Activated naive CD8-positive, alpha-beta T cell (primary cell): ENCODE results near the gene TM4SF18.
"Not testable (repeated sequence)": the region's sequence is repeated elsewhere in the genome, so short reads cannot be mapped to it uniquely, and the experiment has no call there.

ENCODE experiments used
- H3K27ac Mint-ChIP-seq: one replicate; pipeline ENCODE4 v1.8.0; 2021; ENCODE audit warnings: mixed read lengths
- H3K27me3 Mint-ChIP-seq: one replicate; pipeline ENCODE4 v1.8.0; 2021; ENCODE audit warnings: mixed read lengths
- H3K36me3 Mint-ChIP-seq: one replicate; pipeline ENCODE4 v1.8.0; 2021; ENCODE audit warnings: mixed read lengths
- H3K4me1 Mint-ChIP-seq: one replicate; pipeline ENCODE4 v1.8.0; 2021; ENCODE audit warnings: low read depth, mixed read lengths
- H3K4me3 Mint-ChIP-seq: one replicate; pipeline ENCODE4 v1.8.0; 2021; ENCODE audit warnings: mild to moderate bottlenecking, mixed read lengths
- H3K9me3 Mint-ChIP-seq: one replicate; pipeline ENCODE4 v1.8.0; 2021; ENCODE audit warnings: low read depth, mixed read lengths

TM4SF18 gene

DNA sequence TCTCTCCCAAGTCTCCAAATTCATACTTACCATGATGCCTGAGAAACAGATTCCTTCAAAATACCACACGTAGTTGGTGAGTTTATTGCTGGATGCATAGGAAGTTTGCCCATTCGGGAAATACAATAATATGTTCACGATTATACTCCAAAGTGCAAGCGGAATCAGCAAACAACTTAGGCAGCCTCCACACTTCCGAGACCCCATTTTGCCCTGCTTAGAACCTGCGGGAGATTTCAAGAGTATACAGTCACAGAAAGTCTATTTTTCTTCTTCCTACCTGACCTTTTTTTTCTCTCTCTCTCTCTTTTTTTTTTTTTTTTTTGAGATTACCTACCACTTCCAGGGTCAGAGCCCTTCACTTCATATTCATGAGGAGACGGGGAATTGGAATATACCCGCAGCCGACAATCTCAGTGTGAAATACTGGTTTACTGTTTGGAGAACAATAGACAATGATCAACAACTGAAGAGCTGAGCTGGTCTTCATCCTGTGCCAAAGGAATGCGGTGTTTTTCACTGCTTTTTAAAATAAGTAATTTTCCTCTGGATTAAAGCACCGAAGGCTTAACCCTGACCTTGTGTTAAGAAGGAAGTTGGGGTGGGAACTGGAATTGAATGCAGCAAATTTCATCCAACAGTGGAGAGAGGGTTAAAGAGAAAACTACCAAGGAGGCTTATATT is at the start of gene TM4SF18:
Gene TM4SF18 (minus strand): TSS at position 461 of the 684 bp plus-strand sequence. CDS start 254 bp downstream, at position 207.
- Mint-ChIP-seq H3K27ac (no peak within 1 kb of the TSS), H3K27me3 (peaks cover 6% of the 10 kb centered on the region), H3K4me1 (no peaks in the 10 kb centered on the region), H3K36me3 (no peaks in the 10 kb centered on the region), H3K9me3 (no peaks in the 10 kb centered on the region), H3K4me3 (no peak within 1 kb of the TSS)

- Mint-ChIP-seq H3K36me3 (no peaks in the 10 kb centered on the region), H3K4me3 (no peak overlapping the region), H3K4me1 (no peaks in the 10 kb centered on the region), H3K27me3 (peaks cover 4% of the 10 kb centered on the region), H3K9me3 (no peaks in the 10 kb centered on the region), H3K27ac (no peak overlapping the region)
These were observed 49.1 kb upstream of the TM4SF18 start for GRCh38 chr3:149382518-149382917.

DNA sequence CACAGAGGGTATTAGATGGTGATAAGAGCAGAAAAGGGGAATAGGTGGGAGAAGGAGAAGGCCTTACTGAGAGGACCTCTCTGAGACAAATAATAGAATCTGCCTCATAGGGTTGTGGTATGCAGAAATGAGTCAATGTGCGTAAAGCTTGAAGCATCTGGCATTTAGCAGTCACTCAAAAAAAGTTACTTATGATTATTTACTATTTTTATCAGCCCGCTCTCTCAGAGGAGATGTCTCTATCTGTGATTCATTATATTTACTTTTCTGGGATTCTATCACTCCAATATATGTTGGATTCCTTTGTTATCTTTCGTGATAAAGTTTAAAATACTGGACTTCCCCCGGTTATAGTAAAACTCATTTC is 48.6 kb upstream of the TM4SF18 start:
- Mint-ChIP-seq H3K9me3 (no peaks in the 10 kb centered on the region), H3K4me3 (no peak overlapping the region)

GRCh38 chr3:149381173-149382100 is 48.0 kb upstream of the TM4SF18 start:
- H3K27ac Mint-ChIP-seq: no peak overlapping the region
- no peaks in the 10 kb centered on the region for H3K36me3 Mint-ChIP-seq
- H3K9me3 Mint-ChIP-seq: no peaks in the 10 kb centered on the region
- peaks cover 5% of the 10 kb centered on the region for H3K27me3 Mint-ChIP-seq
- H3K4me3 Mint-ChIP-seq: no peak overlapping the region
- H3K4me1 Mint-ChIP-seq: no peaks in the 10 kb centered on the region

More for the DNA sequence above, 48.6 kb upstream of the TM4SF18 start:
- H3K27me3 Mint-ChIP-seq: peaks cover 4% of the 10 kb centered on the region
- H3K27ac Mint-ChIP-seq: no peak overlapping the region
- H3K4me1 Mint-ChIP-seq: no peaks in the 10 kb centered on the region
- H3K36me3 Mint-ChIP-seq: no peaks in the 10 kb centered on the region

DNA sequence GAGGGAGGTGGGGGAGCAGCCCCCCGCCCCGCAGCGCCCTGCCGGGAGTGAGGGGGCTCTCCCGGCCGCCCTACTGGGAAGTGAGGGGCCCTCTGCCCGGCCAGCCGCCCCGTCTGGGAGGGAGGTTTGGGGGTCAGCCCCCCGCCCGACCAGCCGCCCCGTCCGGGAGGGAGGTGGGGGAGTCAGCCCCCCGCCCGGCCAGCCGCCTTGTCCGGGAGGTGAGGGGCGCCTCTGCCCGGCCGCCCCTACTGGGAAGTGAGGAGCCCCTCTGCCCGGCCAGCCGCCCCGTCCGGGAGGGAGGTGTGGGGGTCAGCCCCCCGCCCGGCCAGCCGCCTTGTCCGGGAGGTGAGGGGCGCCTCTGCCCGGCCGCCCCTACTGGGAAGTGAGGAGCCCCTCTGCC is 46.8 kb upstream of the TM4SF18 start:
- not testable (repeated sequence) for H3K27me3 Mint-ChIP-seq, H3K36me3 Mint-ChIP-seq, H3K27ac Mint-ChIP-seq, H3K4me3 Mint-ChIP-seq, H3K9me3 Mint-ChIP-seq, H3K4me1 Mint-ChIP-seq

- Mint-ChIP-seq H3K4me3 (no peak overlapping the region), H3K27me3 (peaks cover 8% of the 10 kb centered on the region), H3K9me3 (no peaks in the 10 kb centered on the region), H3K4me1 (no peaks in the 10 kb centered on the region), H3K27ac (no peak overlapping the region), H3K36me3 (no peaks in the 10 kb centered on the region)
These were observed 45.3 kb upstream of the TM4SF18 start for GRCh38 chr3:149378478-149379309.

DNA sequence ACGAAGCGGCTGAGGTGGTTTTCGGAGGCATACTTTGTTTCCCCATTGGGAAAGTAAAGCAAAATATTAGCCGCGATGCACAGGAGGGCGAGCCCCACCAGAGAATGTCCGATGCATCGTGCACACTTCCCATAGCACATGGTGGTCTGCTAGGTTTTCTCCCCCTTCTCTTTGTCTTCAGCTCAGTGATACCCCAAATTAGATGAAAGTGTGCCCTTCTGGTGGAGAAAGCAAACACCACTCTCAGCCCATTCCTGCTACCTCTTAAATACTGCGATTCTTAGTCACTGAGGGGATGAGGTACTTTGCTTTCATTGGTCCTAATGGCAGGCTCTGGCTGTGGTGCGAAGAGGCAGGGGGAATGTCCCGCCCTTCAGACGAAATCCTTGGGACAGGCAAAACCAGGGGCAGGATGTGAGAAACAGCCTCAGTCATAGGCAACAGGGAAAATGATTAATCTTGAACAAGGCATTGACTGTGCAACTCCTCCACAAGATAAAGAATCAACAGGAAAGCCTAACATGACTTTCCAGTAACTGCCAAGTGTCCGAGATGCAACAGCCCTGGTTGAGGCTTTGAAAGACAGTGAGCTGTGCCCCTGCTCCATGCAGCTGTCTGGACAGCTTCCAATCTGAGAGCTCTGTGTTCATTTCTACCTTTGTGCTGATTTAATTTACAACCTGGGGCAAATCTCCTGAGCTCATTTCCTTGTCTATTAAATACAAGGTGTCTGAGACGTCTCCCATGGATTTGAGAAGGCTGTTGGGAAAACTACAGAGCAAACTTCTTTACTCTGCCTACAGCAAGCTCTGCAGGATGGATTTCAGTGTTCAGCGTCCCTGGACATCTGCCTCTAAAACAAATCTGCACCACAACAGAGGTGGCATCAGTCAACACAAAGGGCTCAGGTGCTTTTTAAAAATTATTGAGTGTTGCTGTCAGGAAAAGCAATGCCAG is 44.2 kb upstream of the TM4SF18 start, which contains the start of gene TM4SF1:
Gene TM4SF1 (minus strand): TSS at position 242 of the 957 bp plus-strand sequence. CDS start 102 bp downstream, at position 140.
- Mint-ChIP-seq H3K27ac (no peak within 1 kb of the TSS), H3K27me3 (peaks cover 7% of the 10 kb centered on the region), H3K36me3 (no peaks in the 10 kb centered on the region), H3K9me3 (no peaks in the 10 kb centered on the region), H3K4me1 (no peaks in the 10 kb centered on the region), H3K4me3 (no peak within 1 kb of the TSS)

DNA sequence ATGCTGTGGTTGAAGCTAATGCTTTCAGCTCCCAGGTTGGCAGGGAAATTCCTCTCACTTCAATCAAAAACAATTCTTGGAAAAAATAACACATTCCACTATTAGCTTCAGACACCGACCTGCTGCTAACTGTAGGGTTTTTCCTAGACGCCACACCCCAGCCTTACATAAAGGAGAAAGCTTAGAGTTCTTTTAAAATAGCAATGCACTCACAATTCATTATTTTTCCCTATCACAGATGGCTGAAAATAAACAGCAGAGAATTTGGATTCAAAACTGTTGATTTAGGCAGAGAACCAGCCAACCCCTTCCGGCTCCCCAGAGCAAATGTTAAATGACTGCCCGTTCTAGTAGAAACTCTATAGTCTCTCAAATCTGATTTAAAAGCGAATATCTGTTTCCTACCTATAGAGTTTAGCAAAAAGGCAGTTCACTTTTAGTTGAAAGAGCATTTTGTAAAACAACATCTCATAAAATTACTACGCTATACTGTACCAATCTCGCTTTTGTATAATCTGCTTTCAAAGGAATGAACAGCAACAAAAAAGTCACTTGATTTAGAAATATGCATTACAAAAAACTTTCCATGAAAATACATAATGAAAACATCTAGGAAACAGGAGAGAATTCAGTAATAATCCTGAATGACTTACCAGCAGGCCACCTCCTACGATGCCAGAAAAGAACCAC is 43.4 kb upstream of the TM4SF18 start:
- H3K4me1 Mint-ChIP-seq: no peaks in the 10 kb centered on the region
- H3K27ac Mint-ChIP-seq: no peak overlapping the region
- H3K9me3 Mint-ChIP-seq: no peaks in the 10 kb centered on the region
- peaks cover 6% of the 10 kb centered on the region for H3K27me3 Mint-ChIP-seq
- H3K4me3 Mint-ChIP-seq: no peak overlapping the region
- H3K36me3 Mint-ChIP-seq: no peaks in the 10 kb centered on the region

DNA sequence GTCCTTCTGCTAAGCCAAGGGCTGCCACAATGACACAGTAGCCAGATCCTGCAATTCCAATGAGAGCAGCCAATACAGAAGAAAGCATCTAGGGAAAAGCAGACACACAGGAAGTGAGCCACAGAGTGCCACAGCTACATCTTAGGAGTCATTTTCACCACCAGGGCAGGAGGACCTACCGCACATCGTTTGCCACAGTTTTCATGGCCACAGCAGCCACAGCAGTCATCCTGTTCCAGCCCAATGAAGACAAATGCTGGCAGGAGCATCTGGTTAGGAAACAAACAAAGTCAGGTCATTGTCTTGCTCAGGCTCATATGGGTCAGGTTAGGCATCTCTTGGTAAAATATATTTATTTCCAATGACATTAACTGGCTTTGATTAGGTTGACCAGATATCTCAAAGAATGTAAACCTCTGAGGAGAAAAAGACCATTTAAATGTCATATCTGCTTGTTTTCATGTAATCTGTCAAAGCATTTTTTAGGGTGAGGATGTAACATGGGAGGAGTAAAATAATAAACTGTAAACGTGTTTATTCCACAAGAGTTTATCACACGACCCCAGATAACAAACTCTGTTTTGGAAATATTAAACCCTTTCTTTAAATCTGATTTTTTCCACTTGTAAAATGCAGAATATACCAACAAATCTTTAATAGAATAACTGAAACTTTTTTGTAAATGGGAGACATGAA is 42.2 kb upstream of the TM4SF18 start:
- no peak overlapping the region for H3K4me3 Mint-ChIP-seq

GRCh38 chr3:149374793-149375500 is 41.5 kb upstream of the TM4SF18 start:
- Mint-ChIP-seq H3K27ac (no peak overlapping the region), H3K27me3 (peaks cover 8% of the 10 kb centered on the region), H3K4me1 (no peaks in the 10 kb centered on the region), H3K4me3 (no peak overlapping the region), H3K36me3 (no peaks in the 10 kb centered on the region), H3K9me3 (no peaks in the 10 kb centered on the region)

More for the DNA sequence above, 42.2 kb upstream of the TM4SF18 start:
- Mint-ChIP-seq H3K36me3 (no peaks in the 10 kb centered on the region), H3K27me3 (peaks cover 8% of the 10 kb centered on the region), H3K27ac (no peak overlapping the region), H3K9me3 (no peaks in the 10 kb centered on the region), H3K4me1 (no peaks in the 10 kb centered on the region)

DNA sequence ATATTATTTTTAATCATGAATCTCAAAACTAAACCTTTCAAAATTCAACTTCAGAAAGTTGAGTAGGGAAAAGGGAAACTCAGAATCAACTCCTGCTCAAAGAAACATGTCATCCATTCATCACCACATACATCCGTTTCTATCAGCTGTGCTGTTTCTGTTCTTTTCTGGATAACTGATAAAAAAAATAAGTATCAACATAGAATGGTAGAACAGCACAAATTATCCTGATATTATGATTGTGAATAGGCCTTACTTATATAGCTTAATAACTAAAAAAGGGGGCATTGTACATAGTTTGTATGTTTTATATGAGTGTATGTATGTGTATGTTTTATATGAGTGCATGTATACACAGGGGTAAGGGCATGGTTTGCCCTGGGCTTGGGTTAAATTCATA is 41.0 kb upstream of the TM4SF18 start:
- no peaks in the 10 kb centered on the region for H3K9me3 Mint-ChIP-seq
- peaks cover 8% of the 10 kb centered on the region for H3K27me3 Mint-ChIP-seq
- no peak overlapping the region for H3K27ac Mint-ChIP-seq
- H3K4me1 Mint-ChIP-seq: no peaks in the 10 kb centered on the region
- H3K36me3 Mint-ChIP-seq: no peaks in the 10 kb centered on the region
- H3K4me3 Mint-ChIP-seq: no peak overlapping the region

GRCh38 chr3:149373235-149374125 is 40.0 kb upstream of the TM4SF18 start:
- Mint-ChIP-seq H3K9me3 (no peaks in the 10 kb centered on the region), H3K36me3 (no peaks in the 10 kb centered on the region), H3K27ac (no peak overlapping the region), H3K4me3 (no peak overlapping the region), H3K4me1 (no peaks in the 10 kb centered on the region), H3K27me3 (peaks cover 8% of the 10 kb centered on the region)
